PC-3 (cell line): ENCODE data around the gene DNAH3. TPM values are rescaled to one million over a fixed set of nuclear protein-coding genes. Genes with fewer than 3 reads are reported as not detected.

Source experiments
- ATAC-seq: fragments of 200-7000 bp; cut with Tn5 transposase; 2 replicates; pipeline ENCODE4 v1.9.1; 2020; ENCODE audit warnings: mild to moderate bottlenecking, moderate library complexity
- BruUV-seq: library from RNA; stranded (reverse); fragments of 400-500 nt; replicated peaks from 2 replicates; lab custom pipeline; 2021; lab: Mats Ljungman, UMichigan
- CTCF ChIA-PET: fragments of 300-600 bp; sonication (Branson Sonifier 250); formaldehyde crosslinking; loops from one replicate; lab custom pipeline; 2022; ENCODE audit warnings: antibody characterized with exemption; lab: Charles Lee
- POLR2A ChIA-PET: fragments of 300-600 bp; sonication (Branson Sonifier 250); formaldehyde crosslinking; loops from one replicate; lab custom pipeline; 2022; ENCODE audit warnings: antibody characterized with exemption; ENCODE audit not compliant: unreplicated experiment; lab: Charles Lee
- DNase-seq: peaks from one replicate; pipeline ENCODE4 v3.0.0-alpha.2; 2015
- H2AFZ ChIP-seq: fragments of 300-600 bp; sonication (generic); 2 replicates; pipeline ENCODE4 v1.6.0; 2016; ENCODE audit warnings: antibody characterized with exemption, low read length
- H3F3A ChIP-seq: fragments of 300-600 bp; sonication (generic); one replicate; pipeline ENCODE4 v1.6.0; 2017; ENCODE audit warnings: antibody characterized with exemption, low read length, control low read depth, mild to moderate bottlenecking; ENCODE audit not compliant: unreplicated experiment
- H3K27ac ChIP-seq: fragments of 300-600 bp; sonication (generic); 2 replicates; pipeline ENCODE4 v1.5.1; 2016; ENCODE audit warnings: mild to moderate bottlenecking, low read length
- H3K27me3 ChIP-seq: fragments of 300-600 bp; sonication (generic); 2 replicates; pipeline ENCODE4 v1.6.1; 2016; ENCODE audit warnings: low read length, mixed read lengths
- H3K36me3 ChIP-seq: fragments of 300-600 bp; sonication (generic); 2 replicates; pipeline ENCODE4 v1.6.1; 2016; ENCODE audit warnings: low read depth, mixed run types, low read length, mixed read lengths
- H3K4me1 ChIP-seq: fragments of 300-600 bp; sonication (generic); 2 replicates; pipeline ENCODE4 v1.5.1; 2016; ENCODE audit warnings: low read length; ENCODE audit not compliant: insufficient read depth
- H3K4me2 ChIP-seq: fragments of 300-600 bp; sonication (generic); 2 replicates; pipeline ENCODE4 v1.6.0; 2016; ENCODE audit warnings: low read length
- H3K4me3 ChIP-seq: fragments of 300-600 bp; sonication (generic); 2 replicates; pipeline ENCODE4 v1.5.1; 2016; ENCODE audit warnings: mild to moderate bottlenecking, low read length, mixed read lengths
- H3K79me2 ChIP-seq: fragments of 300-600 bp; sonication (generic); 2 replicates; pipeline ENCODE4 v1.6.1; 2017; ENCODE audit warnings: low read length, mixed read lengths
- H3K9ac ChIP-seq: fragments of 300-600 bp; sonication (generic); 2 replicates; pipeline ENCODE4 v1.6.0; 2016; ENCODE audit warnings: mild to moderate bottlenecking, low read length
- H3K9me2 ChIP-seq: fragments of 300-600 bp; sonication (generic); replicated peaks from 2 replicates; pipeline ENCODE4 v1.6.1; 2016; ENCODE audit warnings: mixed run types, low read length, mixed read lengths
- H3K9me3 ChIP-seq: fragments of 300-600 bp; sonication (generic); 2 replicates; pipeline ENCODE4 v1.6.1; 2016; ENCODE audit warnings: low read length, mixed read lengths
- H4K20me1 ChIP-seq: fragments of 300-600 bp; sonication (generic); 2 replicates; pipeline ENCODE4 v1.6.1; 2016; ENCODE audit warnings: low read length, mixed read lengths
- CTCF ChIP-seq: fragments of 300-600 bp; sonication (generic); conservative IDR thresholded peaks from 2 replicates; pipeline ENCODE4 v1.5.1; 2017; ENCODE audit warnings: antibody characterized with exemption, low read depth, mild to moderate bottlenecking, low read length
- EZH2 ChIP-seq: fragments of 300-600 bp; sonication (generic); IDR thresholded peaks from one replicate; pipeline ENCODE4 v1.6.1; 2017; ENCODE audit warnings: antibody characterized with exemption, mild to moderate bottlenecking, low read length; ENCODE audit not compliant: unreplicated experiment
- EZH2phosphoT487 ChIP-seq: fragments of 300-600 bp; sonication (generic); IDR thresholded peaks from 2 replicates; pipeline ENCODE4 v1.6.1; 2018; ENCODE audit warnings: mild to moderate bottlenecking, antibody characterized with exemption, low read length, borderline replicate concordance
- intact Hi-C: fragments of 100-400 bp; cut with micrococcal nuclease; formaldehyde crosslinking; loops from 2 replicates; pipeline ENCODE4 v1.9.0; 2023
- total RNA-seq: library from RNA; depleted of rRNA; stranded (reverse); fragments of >200 nt; gene quantifications from 2 replicates; pipeline ENCODE4 v1.2.3, GENCODE V29; 2014

The DNAH3 gene
- total RNA-seq, 1 experiment from 2014 or later, result 0.11 TPM

- Histone ChIP-seq H3F3A (no peaks in the 10 kb centered on the region), H3K36me3 (no peaks in the 10 kb centered on the region), H3K79me2 (peaks cover 12% of the 10 kb centered on the region), H2AFZ (no peak overlapping the region), H3K4me2 (no peak overlapping the region), H3K9me2 (no peaks in the 10 kb centered on the region), H3K9ac (no peak overlapping the region), H3K27ac (no peak overlapping the region), H3K4me3 (no peak overlapping the region), H3K4me1 (peaks cover 52% of the 10 kb centered on the region), H3K27me3 (no peaks in the 10 kb centered on the region), H4K20me1 (no peaks in the 10 kb centered on the region; the same call in 1 of the 2 replicates), H3K9me3 (no peaks in the 10 kb centered on the region)
- intact Hi-C loops, result no loop called here
- ChIA-PET CTCF (no interaction called here), POLR2A (interaction anchor here (0.5 kb wide), 1 partner anchor 261 kb away, joined by 24 read pairs; the partner anchor contains the start of genes DCUN1D3 and LYRM1)
- DNase-seq (no peak), ATAC-seq (no peak)
- BruUV-seq, result no TSS peak
- no peak for TF ChIP-seq EZH2
- TF ChIP-seq CTCF, result no peak
- TF ChIP-seq EZH2phosphoT487, result no peak
These were observed 10.6 kb upstream of the DNAH3 start for GRCh38 chr16:21161211-21161610.

- no peaks in the 10 kb centered on the region for H3K9me2 ChIP-seq
- no peaks in the 10 kb centered on the region for H3K9me3 ChIP-seq
- H3K36me3 ChIP-seq, result no peaks in the 10 kb centered on the region
- H3K9ac ChIP-seq, result no peak overlapping the region
- no TSS peak for BruUV-seq
- H3K27ac ChIP-seq, result no peak overlapping the region
- no peaks in the 10 kb centered on the region; the same call in 1 of the 2 replicates for H4K20me1 ChIP-seq
- no peaks in the 10 kb centered on the region for H3K27me3 ChIP-seq
- no peak overlapping the region for H2AFZ ChIP-seq
- no peaks in the 10 kb centered on the region for H3F3A ChIP-seq
- TF ChIP-seq EZH2phosphoT487, result no peak
- no peak for TF ChIP-seq EZH2
- no peak for TF ChIP-seq CTCF
- peaks cover 12% of the 10 kb centered on the region for H3K79me2 ChIP-seq
- no peak for ATAC-seq
- CTCF ChIA-PET, result no interaction called here
- H3K4me1 ChIP-seq, result peaks cover 51% of the 10 kb centered on the region
- POLR2A ChIA-PET, result no interaction called here
- no peak for DNase-seq
- H3K4me2 ChIP-seq, result peak overlapping the region; percentile 99; the same call in 1 of the 2 replicates
- intact Hi-C loops, result no loop called here
- H3K4me3 ChIP-seq, result no peak overlapping the region
These were observed 9.6 kb upstream of the DNAH3 start for GRCh38 chr16:21160276-21160675.

- Histone ChIP-seq H3K27ac (peak overlapping the region; percentile 36), H3K4me2 (peak overlapping the region; percentile 99), H3K27me3 (no peaks in the 10 kb centered on the region), H3F3A (no peaks in the 10 kb centered on the region), H3K9me2 (no peaks in the 10 kb centered on the region), H3K79me2 (peaks cover 12% of the 10 kb centered on the region), H3K4me1 (peaks cover 49% of the 10 kb centered on the region), H3K9ac (peak overlapping the region; percentile 72), H3K4me3 (peak overlapping the region; percentile 87), H2AFZ (peak overlapping the region; percentile 87), H4K20me1 (no peaks in the 10 kb centered on the region; the same call in 1 of the 2 replicates), H3K36me3 (no peaks in the 10 kb centered on the region), H3K9me3 (no peaks in the 10 kb centered on the region)
- intact Hi-C loops, result loop anchor here (5.0 kb wide), 1 partner anchor 1163 kb away; no protein-coding TSS in a partner anchor
- CTCF ChIA-PET, result interaction anchor here (1.6 kb wide), 1 partner anchor 29 kb away, joined by 10 read pairs; no protein-coding TSS in a partner anchor
- BruUV-seq, result no TSS peak
- POLR2A ChIA-PET, result interaction anchor here (0.5 to 0.7 kb wide), 2 partner anchors 10 to 131 kb away, joined by 4 to 8 read pairs; no protein-coding TSS in a partner anchor
- DNase-seq (peak; percentile 54), ATAC-seq (peak; percentile 23)
- TF ChIP-seq EZH2 (no peak), CTCF (no peak), EZH2phosphoT487 (no peak)
These were observed 8.8 kb upstream of the DNAH3 start for GRCh38 chr16:21159281-21159951.
